ENCODE results near the gene HDAC4.

DNA sequence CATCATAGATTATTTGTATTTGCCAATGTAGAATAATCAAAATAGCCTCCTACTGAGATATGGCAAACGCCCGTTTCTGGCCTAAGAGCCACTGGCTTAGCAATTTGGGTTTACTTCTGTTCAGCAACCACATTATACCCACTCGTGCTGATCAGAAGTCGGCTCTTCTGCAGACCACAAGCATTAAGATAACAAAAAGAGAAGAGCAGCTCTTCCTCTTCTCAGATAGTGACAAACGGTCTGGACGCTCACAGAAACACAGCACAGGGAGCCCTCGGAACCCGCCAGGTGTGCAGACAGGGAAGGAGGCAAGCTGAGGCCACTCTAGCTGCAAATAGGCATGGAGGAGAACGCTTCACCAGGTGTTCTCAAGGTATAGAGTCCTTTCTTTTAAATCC, 164.0 kb downstream of the HDAC4 start:
- TF ChIP-seq, protein P1, sequence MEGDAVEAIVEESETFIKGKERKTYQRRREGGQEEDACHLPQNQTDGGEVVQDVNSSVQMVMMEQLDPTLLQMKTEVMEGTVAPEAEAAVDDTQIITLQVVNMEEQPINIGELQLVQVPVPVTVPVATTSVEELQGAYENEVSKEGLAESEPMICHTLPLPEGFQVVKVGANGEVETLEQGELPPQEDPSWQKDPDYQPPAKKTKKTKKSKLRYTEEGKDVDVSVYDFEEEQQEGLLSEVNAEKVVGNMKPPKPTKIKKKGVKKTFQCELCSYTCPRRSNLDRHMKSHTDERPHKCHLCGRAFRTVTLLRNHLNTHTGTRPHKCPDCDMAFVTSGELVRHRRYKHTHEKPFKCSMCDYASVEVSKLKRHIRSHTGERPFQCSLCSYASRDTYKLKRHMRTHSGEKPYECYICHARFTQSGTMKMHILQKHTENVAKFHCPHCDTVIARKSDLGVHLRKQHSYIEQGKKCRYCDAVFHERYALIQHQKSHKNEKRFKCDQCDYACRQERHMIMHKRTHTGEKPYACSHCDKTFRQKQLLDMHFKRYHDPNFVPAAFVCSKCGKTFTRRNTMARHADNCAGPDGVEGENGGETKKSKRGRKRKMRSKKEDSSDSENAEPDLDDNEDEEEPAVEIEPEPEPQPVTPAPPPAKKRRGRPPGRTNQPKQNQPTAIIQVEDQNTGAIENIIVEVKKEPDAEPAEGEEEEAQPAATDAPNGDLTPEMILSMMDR (IDR thresholded peaks at IDR 0.05): no peak
- no peak for TF ChIP-seq EZH2 (IDR thresholded peaks at IDR 0.05; ENCODE audit: borderline replicate concordance, insufficient read depth, low read depth, low read length, poor library complexity, severe bottlenecking)
